ENCODE measurements around the gene FASN.

Gene FASN

GRCh38 chr17:82118168-82118814, 20.3 kb upstream of the FASN start:
- in situ Hi-C loops (cut with MboI; ENCODE audit: low sequenced_read_pairs) = no loop called here

GRCh38 chr17:82117139-82118090, 19.4 kb upstream of the FASN start:
- in situ Hi-C loops (cut with MboI; ENCODE audit: low sequenced_read_pairs) = no loop called here

- in situ Hi-C loops (cut with MboI; ENCODE audit: low sequenced_read_pairs) = no loop called here
Observed at GRCh38 chr17:82116246-82116645, 18.2 kb upstream of the FASN start.

- in situ Hi-C loops (cut with MboI; ENCODE audit: low sequenced_read_pairs) = no loop called here
Observed at GRCh38 chr17:82114872-82115271, 16.8 kb upstream of the FASN start.

GRCh38 chr17:82114447-82114846, 16.4 kb upstream of the FASN start:
- in situ Hi-C loops (cut with MboI; ENCODE audit: low sequenced_read_pairs) = no loop called here

- in situ Hi-C loops (cut with MboI; ENCODE audit: low sequenced_read_pairs) = no loop called here
Observed at GRCh38 chr17:82113941-82114340, 15.9 kb upstream of the FASN start.

- in situ Hi-C loops (cut with MboI; ENCODE audit: low sequenced_read_pairs) = no loop called here
Observed at GRCh38 chr17:82113422-82113821, 15.4 kb upstream of the FASN start.

- in situ Hi-C loops (cut with MboI; ENCODE audit: low sequenced_read_pairs) = no loop called here
Observed at GRCh38 chr17:82112914-82113311, 14.9 kb upstream of the FASN start.

GRCh38 chr17:82112181-82112913, 14.3 kb upstream of the FASN start:
- in situ Hi-C loops (cut with MboI; ENCODE audit: low sequenced_read_pairs) = no loop called here

GRCh38 chr17:82110298-82110697, 12.3 kb upstream of the FASN start:
- in situ Hi-C loops (cut with MboI; ENCODE audit: low sequenced_read_pairs) = no loop called here

- in situ Hi-C loops (cut with MboI; ENCODE audit: low sequenced_read_pairs) = no loop called here
Observed at GRCh38 chr17:82108961-82109475, 11.0 kb upstream of the FASN start.

- in situ Hi-C loops (cut with MboI; ENCODE audit: low sequenced_read_pairs) = no loop called here
Observed at GRCh38 chr17:82108496-82108945, 10.5 kb upstream of the FASN start.

- in situ Hi-C loops (cut with MboI; ENCODE audit: low sequenced_read_pairs) = no loop called here
Observed at GRCh38 chr17:82108038-82108437, 10.0 kb upstream of the FASN start.

GRCh38 chr17:82107341-82107860, 9.4 kb upstream of the FASN start:
- in situ Hi-C loops (cut with MboI; ENCODE audit: low sequenced_read_pairs) = no loop called here

GRCh38 chr17:82106688-82107305, 8.8 kb upstream of the FASN start:
- in situ Hi-C loops (cut with MboI; ENCODE audit: low sequenced_read_pairs) = no loop called here

GRCh38 chr17:82105882-82106687, 8.0 kb upstream of the FASN start:
- in situ Hi-C loops (cut with MboI; ENCODE audit: low sequenced_read_pairs) = no loop called here

- in situ Hi-C loops (cut with MboI; ENCODE audit: low sequenced_read_pairs) = no loop called here
Observed at GRCh38 chr17:82105417-82105881, 7.4 kb upstream of the FASN start.

GRCh38 chr17:82104797-82105416, 6.9 kb upstream of the FASN start:
- in situ Hi-C loops (cut with MboI; ENCODE audit: low sequenced_read_pairs) = no loop called here

All from hTERT RPE-1 (cell line).